Measurements from ENCODE around the gene AMN.
A peak's percentile ranks its signal among the peaks of the same experiment; 100 is the strongest.

AMN gene

DNA sequence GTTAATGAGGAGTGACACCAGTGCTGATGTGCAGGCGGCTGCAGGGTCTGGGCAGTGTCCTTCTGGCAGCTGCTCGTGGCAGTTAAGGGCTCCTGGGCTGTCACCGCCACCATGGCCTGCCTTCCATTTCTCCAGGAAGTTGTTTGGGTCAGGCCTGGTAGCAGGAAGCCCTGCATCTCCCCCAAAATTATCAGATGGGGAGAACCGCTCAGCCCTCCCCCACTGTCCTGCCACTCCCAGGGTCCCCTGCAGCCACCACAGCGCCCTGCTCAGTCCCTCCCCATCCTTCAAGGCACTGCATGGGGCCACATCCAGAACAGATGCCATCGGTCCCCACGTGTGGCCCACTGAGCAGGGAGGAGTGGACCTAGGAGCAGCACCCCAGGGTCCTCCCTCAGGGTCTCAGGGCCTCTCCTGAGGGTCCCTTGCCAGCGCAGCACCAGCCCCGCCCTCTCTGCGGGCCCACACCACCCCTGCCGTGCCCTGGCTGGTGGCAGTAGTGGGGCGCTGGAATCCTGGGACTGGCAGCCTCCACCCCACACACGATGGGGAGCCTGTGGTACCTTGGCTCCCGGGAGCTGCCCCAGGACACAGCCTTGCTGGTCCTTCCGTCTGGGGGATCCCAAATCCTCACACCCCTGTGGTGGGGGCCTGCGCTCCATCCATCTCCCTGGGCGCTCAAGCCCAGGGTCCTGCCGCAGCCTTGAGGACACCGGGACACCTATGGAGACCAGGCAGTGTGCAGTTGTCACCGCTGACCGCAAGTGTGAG is 10.3 kb upstream of the AMN start:
- Histone ChIP-seq H3K4me1 (no peaks in the 10 kb centered on the region), H3K27me3 (ENCODE audit: low read depth) (no peaks in the 10 kb centered on the region), H3K9me3 (no peaks in the 10 kb centered on the region), H3K36me3 (replicated peaks) (peaks cover 2% of the 10 kb centered on the region; the same call in 1 of the 2 replicates), H3K4me3 (no peak overlapping the region)
- DNase-seq (ENCODE audit: low spot score in 2 of 2) = no peak
- in situ Hi-C loops (cut with MboI; ENCODE audit: low sequenced_read_pairs) = loop anchor here (10.0 kb wide), 2 partner anchors 137 to 217 kb away; partner anchors contain the start of gene TRAF3

- H3K4me3 ChIP-seq = no peak overlapping the region
- H3K9me3 ChIP-seq = no peaks in the 10 kb centered on the region
- in situ Hi-C loops (cut with MboI; ENCODE audit: low sequenced_read_pairs) = loop anchor here (10.0 kb wide), 2 partner anchors 139 to 219 kb away; partner anchors contain the start of gene TRAF3
- DNase-seq (ENCODE audit: low spot score in 2 of 2) = no peak
- no peaks in the 10 kb centered on the region for H3K27me3 ChIP-seq (ENCODE audit: low read depth)
- no peaks in the 10 kb centered on the region for H3K4me1 ChIP-seq
- H3K36me3 ChIP-seq (replicated peaks) = peaks cover 2% of the 10 kb centered on the region; the same call in 1 of the 2 replicates
These were observed 8.9 kb upstream of the AMN start for GRCh38 chr14:102913341-102914211.

DNA sequence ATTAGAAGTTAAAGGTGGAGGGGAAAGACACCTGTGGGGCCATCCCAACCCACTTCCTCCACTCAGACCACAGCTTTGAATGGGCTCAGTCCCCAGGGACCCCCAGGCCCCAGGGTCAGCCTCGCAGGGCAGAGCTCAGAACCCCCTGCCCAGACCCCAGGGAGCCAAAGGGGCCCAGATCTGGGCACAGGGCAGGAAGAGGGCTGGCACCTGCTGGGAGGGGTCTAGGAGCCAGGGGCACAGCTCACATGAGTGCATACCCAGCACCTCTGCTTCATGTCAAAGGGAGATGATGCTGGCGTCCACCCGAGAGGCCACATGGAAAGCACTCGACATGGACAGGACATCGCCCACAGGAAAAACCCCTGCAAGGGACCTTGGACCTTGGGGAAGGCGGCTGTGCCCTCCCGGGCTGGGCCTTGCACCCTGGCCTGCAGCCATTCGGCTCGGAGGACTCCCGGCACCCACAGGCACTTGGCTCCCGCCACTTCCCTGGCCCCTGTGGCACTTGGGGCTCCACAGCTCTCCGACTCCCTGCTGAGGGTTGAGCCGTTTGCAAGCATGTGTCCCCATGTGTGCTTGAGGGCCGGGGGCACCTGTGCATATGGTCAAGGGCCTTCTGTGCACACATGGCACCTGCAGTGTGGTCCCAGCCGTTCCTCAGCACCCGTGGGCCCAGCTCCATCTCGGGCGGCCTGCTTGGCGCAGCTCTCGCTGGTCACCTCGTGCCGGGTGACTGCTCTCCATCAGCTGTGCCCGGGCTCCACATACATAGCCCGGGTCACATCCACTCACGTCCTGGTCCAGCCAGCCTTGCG is 7.8 kb upstream of the AMN start:
- H3K9me3 ChIP-seq = no peaks in the 10 kb centered on the region
- H3K4me1 ChIP-seq = no peaks in the 10 kb centered on the region
- no peaks in the 10 kb centered on the region for H3K27me3 ChIP-seq (ENCODE audit: low read depth)
- no peak overlapping the region for H3K4me3 ChIP-seq
- in situ Hi-C loops (cut with MboI; ENCODE audit: low sequenced_read_pairs) = loop anchor here (10.0 kb wide), 2 partner anchors 140 to 220 kb away; partner anchors contain the start of gene TRAF3
- H3K36me3 ChIP-seq (replicated peaks) = peaks cover 2% of the 10 kb centered on the region; the same call in 1 of the 2 replicates
- no peak for DNase-seq (ENCODE audit: low spot score in 2 of 2)

- peaks cover 2% of the 10 kb centered on the region; the same call in 1 of the 2 replicates for H3K36me3 ChIP-seq (replicated peaks)
- no peak overlapping the region for H3K4me3 ChIP-seq
- no peaks in the 10 kb centered on the region for H3K4me1 ChIP-seq
- in situ Hi-C loops (cut with MboI; ENCODE audit: low sequenced_read_pairs) = loop anchor here (10.0 kb wide), 2 partner anchors 141 to 221 kb away; partner anchors contain the start of gene TRAF3
- H3K9me3 ChIP-seq = no peaks in the 10 kb centered on the region
- no peaks in the 10 kb centered on the region for H3K27me3 ChIP-seq (ENCODE audit: low read depth)
- no peak for DNase-seq (ENCODE audit: low spot score in 2 of 2)
These were observed 7.0 kb upstream of the AMN start for GRCh38 chr14:102915292-102916110.

DNA sequence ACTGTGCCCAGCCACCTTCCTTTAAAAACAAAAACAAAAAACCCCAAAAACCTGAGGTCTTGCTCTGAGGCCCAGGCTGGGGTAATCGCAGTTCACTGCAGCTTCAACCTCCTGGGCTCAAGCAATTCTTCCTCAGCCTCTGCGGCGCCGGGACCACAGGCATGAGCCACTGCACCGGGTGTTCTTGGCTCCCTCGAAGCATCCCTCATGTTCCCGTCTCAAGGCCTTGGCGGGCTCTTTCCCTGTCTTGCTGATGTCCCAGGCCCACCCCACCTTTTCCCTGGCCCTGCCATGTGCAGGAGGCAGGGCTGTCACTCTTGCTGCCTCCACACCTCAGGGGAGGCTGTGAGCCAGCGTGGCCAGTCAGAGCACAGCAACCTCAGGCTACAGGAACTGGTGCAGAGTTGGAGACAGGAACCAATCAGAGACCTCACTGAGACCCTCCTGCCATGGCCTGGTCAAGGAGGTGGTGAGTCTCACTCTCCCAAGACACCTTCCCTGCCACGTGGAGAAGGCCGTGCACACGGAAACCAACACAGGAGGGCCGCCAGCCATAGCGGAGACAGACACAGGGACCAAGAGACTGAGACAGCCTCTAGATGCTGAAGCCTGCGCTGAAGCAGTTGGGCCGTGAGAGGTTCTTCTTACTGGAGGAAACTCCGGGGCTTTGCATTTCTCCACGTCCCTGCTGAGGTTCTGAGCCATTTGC is 6.0 kb upstream of the AMN start:
- Histone ChIP-seq H3K4me1 (no peaks in the 10 kb centered on the region), H3K36me3 (replicated peaks) (no peaks in the 10 kb centered on the region), H3K9me3 (no peaks in the 10 kb centered on the region), H3K4me3 (no peak overlapping the region), H3K27me3 (ENCODE audit: low read depth) (no peaks in the 10 kb centered on the region)
- in situ Hi-C loops (cut with MboI; ENCODE audit: low sequenced_read_pairs) = loop anchor here (10.0 kb wide), 2 partner anchors 142 to 222 kb away; partner anchors contain the start of gene TRAF3
- no peak for DNase-seq (ENCODE audit: low spot score in 2 of 2)

GRCh38 chr14:102917056-102917385 is 5.4 kb upstream of the AMN start:
- H3K9me3 ChIP-seq = no peaks in the 10 kb centered on the region
- no peaks in the 10 kb centered on the region for H3K27me3 ChIP-seq (ENCODE audit: low read depth)
- H3K4me3 ChIP-seq = no peak overlapping the region
- no peak for DNase-seq (ENCODE audit: low spot score in 2 of 2)
- in situ Hi-C loops (cut with MboI; ENCODE audit: low sequenced_read_pairs) = loop anchor here (10.0 kb wide), 2 partner anchors 142 to 222 kb away; partner anchors contain the start of gene TRAF3
- H3K4me1 ChIP-seq = no peaks in the 10 kb centered on the region
- H3K36me3 ChIP-seq (replicated peaks) = no peaks in the 10 kb centered on the region

DNA sequence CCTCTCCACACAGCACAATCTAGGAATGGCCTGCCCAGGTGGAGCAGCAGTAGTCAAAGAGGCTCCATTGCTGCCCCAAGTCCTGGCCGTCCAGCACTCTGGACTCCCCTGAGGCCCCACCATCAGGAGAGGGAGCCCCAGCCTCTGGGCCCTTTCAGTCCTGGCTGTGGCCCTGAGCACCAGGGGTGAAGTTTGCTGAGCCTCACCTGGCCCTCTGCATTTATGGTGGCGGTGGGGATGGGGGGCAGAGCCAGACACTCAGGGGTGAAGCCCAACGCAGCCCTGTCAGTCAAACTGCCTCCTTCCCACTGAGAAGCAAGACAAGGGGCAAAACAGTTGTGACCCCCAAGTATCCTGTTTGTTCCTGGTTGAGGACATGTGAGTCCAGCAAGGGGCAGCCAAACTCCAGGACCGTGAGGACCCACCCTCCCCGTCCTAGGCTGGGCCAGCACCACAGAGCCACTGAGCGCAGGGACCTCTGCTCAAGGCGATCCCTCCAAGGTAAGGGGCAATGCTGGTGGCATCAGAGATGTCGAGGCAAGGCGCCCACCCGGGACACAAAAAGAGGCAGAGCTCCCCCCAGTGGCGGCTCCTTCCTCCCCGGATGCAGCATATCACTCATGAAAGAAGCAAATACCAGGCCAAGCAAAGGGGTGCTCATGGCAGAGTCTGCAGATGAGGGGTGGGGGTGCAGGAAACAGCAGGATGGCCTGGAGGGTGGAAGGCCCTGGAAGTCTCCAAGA is 4.8 kb upstream of the AMN start:
- no peak overlapping the region for H3K4me3 ChIP-seq
- in situ Hi-C loops (cut with MboI; ENCODE audit: low sequenced_read_pairs) = loop anchor here (10.0 kb wide), 2 partner anchors 143 to 223 kb away; partner anchors contain the start of gene TRAF3
- no peaks in the 10 kb centered on the region for H3K4me1 ChIP-seq
- no peaks in the 10 kb centered on the region for H3K9me3 ChIP-seq
- DNase-seq (ENCODE audit: low spot score in 2 of 2) = peak; percentile 46 to 86
- no peaks in the 10 kb centered on the region for H3K36me3 ChIP-seq (replicated peaks)
- no peaks in the 10 kb centered on the region for H3K27me3 ChIP-seq (ENCODE audit: low read depth)

DNA sequence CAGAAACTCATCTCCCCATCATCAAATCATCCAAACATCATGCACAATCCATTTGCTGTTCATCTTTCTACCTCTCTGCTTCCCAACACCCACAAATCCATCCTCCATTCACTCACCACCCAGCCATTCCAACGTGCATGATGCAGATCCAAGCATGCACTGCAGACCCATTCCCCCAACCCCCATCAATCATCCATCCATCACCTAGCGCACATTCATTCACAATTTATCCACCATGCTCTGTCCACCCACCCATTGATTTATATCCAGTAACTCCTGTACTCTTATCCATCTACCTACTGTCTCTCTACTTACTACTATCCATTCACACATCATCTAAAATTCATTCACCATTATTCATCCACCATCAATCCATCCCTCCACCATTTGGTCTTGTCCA is 4.0 kb upstream of the AMN start:
- in situ Hi-C loops (cut with MboI; ENCODE audit: low sequenced_read_pairs) = loop anchor here (10.0 kb wide), 2 partner anchors 144 to 224 kb away; partner anchors contain the start of gene TRAF3
- H3K4me1 ChIP-seq = no peaks in the 10 kb centered on the region
- no peaks in the 10 kb centered on the region for H3K36me3 ChIP-seq (replicated peaks)
- DNase-seq (ENCODE audit: low spot score in 2 of 2) = no peak
- no peaks in the 10 kb centered on the region for H3K9me3 ChIP-seq
- no peaks in the 10 kb centered on the region for H3K27me3 ChIP-seq (ENCODE audit: low read depth)
- H3K4me3 ChIP-seq = no peak overlapping the region

GRCh38 chr14:102920273-102920997 is 2.0 kb upstream of the AMN start:
- Histone ChIP-seq H3K9me3 (no peaks in the 10 kb centered on the region), H3K36me3 (replicated peaks) (no peaks in the 10 kb centered on the region), H3K27me3 (ENCODE audit: low read depth) (no peaks in the 10 kb centered on the region), H3K4me3 (no peak overlapping the region), H3K4me1 (no peaks in the 10 kb centered on the region)
- no peak for DNase-seq (ENCODE audit: low spot score in 2 of 2)
- in situ Hi-C loops (cut with MboI; ENCODE audit: low sequenced_read_pairs) = no loop called here

GRCh38 chr14:102920998-102921304 is 1.5 kb upstream of the AMN start:
- Histone ChIP-seq H3K4me1 (no peaks in the 10 kb centered on the region), H3K9me3 (no peaks in the 10 kb centered on the region), H3K27me3 (ENCODE audit: low read depth) (no peaks in the 10 kb centered on the region), H3K4me3 (no peak overlapping the region), H3K36me3 (replicated peaks) (no peaks in the 10 kb centered on the region)
- DNase-seq (ENCODE audit: low spot score in 2 of 2) = no peak
- in situ Hi-C loops (cut with MboI; ENCODE audit: low sequenced_read_pairs) = no loop called here

DNA sequence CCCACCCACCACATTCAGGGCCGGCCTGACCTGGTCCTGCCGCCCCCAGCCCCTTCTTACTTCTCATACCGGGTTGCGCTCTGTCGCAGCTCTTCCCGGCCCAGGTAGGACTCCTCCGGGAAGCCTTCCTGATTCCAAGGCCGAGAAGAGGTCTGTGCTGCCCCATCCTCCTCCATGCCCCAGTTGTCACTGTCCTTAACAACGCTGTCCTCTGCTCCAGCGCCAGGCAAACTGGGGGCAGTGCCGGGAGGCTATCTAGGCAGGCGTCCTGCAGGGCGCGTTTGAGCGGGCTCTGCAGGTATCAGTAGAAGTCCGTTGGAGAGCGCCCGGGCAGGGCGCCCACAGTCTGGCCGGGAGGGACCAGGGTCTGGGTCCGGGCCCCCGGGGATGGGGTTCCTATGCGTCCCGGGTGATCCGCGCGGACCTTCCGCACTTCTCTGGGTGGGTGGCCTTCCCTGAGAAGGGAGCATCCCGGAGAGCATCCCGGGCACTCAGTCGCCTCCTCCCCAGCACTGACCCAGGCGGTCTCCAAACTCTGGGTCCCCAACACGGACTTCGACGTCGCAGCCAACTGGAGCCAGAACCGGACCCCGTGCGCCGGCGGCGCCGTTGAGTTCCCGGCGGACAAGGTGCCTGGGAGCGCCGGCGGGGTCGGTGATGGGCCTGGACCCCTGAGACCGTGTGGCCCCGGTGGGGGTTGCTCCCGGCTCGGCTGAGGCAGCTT is 900 bp downstream of the AMN start:
- H3K27me3 ChIP-seq (ENCODE audit: low read depth) = no peaks in the 10 kb centered on the region
- H3K9me3 ChIP-seq = no peaks in the 10 kb centered on the region
- no peak for DNase-seq (ENCODE audit: low spot score in 2 of 2)
- no peaks in the 10 kb centered on the region for H3K4me1 ChIP-seq
- in situ Hi-C loops (cut with MboI; ENCODE audit: low sequenced_read_pairs) = no loop called here
- H3K4me3 ChIP-seq = no peak overlapping the region
- H3K36me3 ChIP-seq (replicated peaks) = no peaks in the 10 kb centered on the region

All from HAP-1 (cell line).